Activated CD8-positive, alpha-beta memory T cell treated with anti-CD3 and anti-CD28 coated beads, Interleukin-2, amount 50 U/mL, for 4 hours (primary cell): ENCODE results near the gene ADGRD1.

Source experiments
- DNase-seq: peaks from one replicate; pipeline ENCODE4 v3.0.0-alpha.2; 2020

ADGRD1 gene

GRCh38 chr12:130938186-130938585 lies 15.5 kb upstream of the ADGRD1 start:
- no peak for DNase-seq

- no peak for DNase-seq
These were observed 8.8 kb upstream of the ADGRD1 start for GRCh38 chr12:130944878-130945277.

GRCh38 chr12:130945786-130946492 lies 7.8 kb upstream of the ADGRD1 start:
- no peak for DNase-seq

GRCh38 chr12:130947028-130947613 lies 6.6 kb upstream of the ADGRD1 start:
- no peak for DNase-seq

- no peak for DNase-seq
These were observed 5.6 kb upstream of the ADGRD1 start for GRCh38 chr12:130948136-130948535.

GRCh38 chr12:130948751-130949150 lies 5.0 kb upstream of the ADGRD1 start:
- no peak for DNase-seq

- no peak for DNase-seq
These were observed 3.9 kb upstream of the ADGRD1 start for GRCh38 chr12:130949806-130950205.

GRCh38 chr12:130951636-130952035 lies 2.1 kb upstream of the ADGRD1 start:
- no peak for DNase-seq

- no peak for DNase-seq
These were observed 1.3 kb upstream of the ADGRD1 start for GRCh38 chr12:130952171-130952954.

- DNase-seq: no peak
These were observed 781 bp downstream of the ADGRD1 start for GRCh38 chr12:130954544-130954831.

- no peak for DNase-seq
These were observed 1.6 kb downstream of the ADGRD1 start for GRCh38 chr12:130955238-130955816.

GRCh38 chr12:130956009-130956408 lies 2.3 kb downstream of the ADGRD1 start:
- no peak for DNase-seq

- DNase-seq: no peak
These were observed 3.0 kb downstream of the ADGRD1 start for GRCh38 chr12:130956456-130957303.

- DNase-seq: no peak
These were observed 3.6 kb downstream of the ADGRD1 start for GRCh38 chr12:130957304-130957621.

- no peak for DNase-seq
These were observed 4.9 kb downstream of the ADGRD1 start for GRCh38 chr12:130958557-130959140.

- DNase-seq: no peak
These were observed 5.9 kb downstream of the ADGRD1 start for GRCh38 chr12:130959632-130960031.

GRCh38 chr12:130960058-130960457 lies 6.4 kb downstream of the ADGRD1 start:
- DNase-seq: no peak

GRCh38 chr12:130960787-130961186 lies 7.1 kb downstream of the ADGRD1 start:
- no peak for DNase-seq

- no peak for DNase-seq
These were observed 8.3 kb downstream of the ADGRD1 start for GRCh38 chr12:130961921-130962451.

- DNase-seq: no peak
These were observed 11.5 kb downstream of the ADGRD1 start for GRCh38 chr12:130965214-130965613.

GRCh38 chr12:130965668-130966067 lies 12.0 kb downstream of the ADGRD1 start:
- DNase-seq: no peak

GRCh38 chr12:130966443-130967030 lies 12.8 kb downstream of the ADGRD1 start:
- DNase-seq: no peak
